SU-DHL-6 (cell line): ENCODE measurements around the gene TOMM40L.

ENCODE experiments used
- H2AFZ ChIP-seq: fragments of 200-600 bp; sonication (generic); 2 replicates; pipeline ENCODE4 v1.6.1; 2014; ENCODE audit warnings: low read depth, mild to moderate bottlenecking, moderate library complexity, mixed read lengths, antibody characterized with exemption, low read length; ENCODE audit not compliant: severe bottlenecking
- H3F3A ChIP-seq: fragments of 200-600 bp; shearing (Covaris generic); 2 replicates; pipeline ENCODE4 v1.6.0; 2016; ENCODE audit warnings: antibody characterized with exemption, mild to moderate bottlenecking; ENCODE audit not compliant: insufficient read depth
- H3K27ac ChIP-seq: fragments of 200-600 bp; sonication (generic); 2 replicates; pipeline ENCODE4 v1.5.1; 2016; ENCODE audit warnings: low read depth, mild to moderate bottlenecking, low read length, moderate library complexity, mixed read lengths
- H3K27me3 ChIP-seq: fragments of 200-600 bp; sonication (generic), shearing (Covaris generic); 2 replicates; pipeline ENCODE4 v1.6.0; 2014; ENCODE audit warnings: mild to moderate bottlenecking, low read length
- H3K36me3 ChIP-seq: fragments of 200-600 bp; sonication (generic); 2 replicates; pipeline ENCODE4 v1.6.1; 2014; ENCODE audit warnings: mild to moderate bottlenecking, low read length, mixed read lengths
- H3K4me2 ChIP-seq: fragments of 300-600, 200-600 bp; shearing (Covaris generic), sonication (generic); 2 replicates; pipeline ENCODE4 v1.6.0; 2014; ENCODE audit warnings: low read length, low read depth, mild to moderate bottlenecking; ENCODE audit not compliant: poor library complexity, severe bottlenecking
- H3K4me3 ChIP-seq: fragments of 200-600 bp; sonication (generic); 2 replicates; pipeline ENCODE4 v1.5.1; 2014; ENCODE audit warnings: antibody characterized with exemption, low read length, mild to moderate bottlenecking, mixed read lengths; ENCODE audit not compliant: insufficient read depth, poor library complexity, severe bottlenecking
- H3K79me2 ChIP-seq: fragments of 200-600 bp; sonication (generic); 2 replicates; pipeline ENCODE4 v1.6.1; 2014; ENCODE audit warnings: mild to moderate bottlenecking, low read length, moderate library complexity; ENCODE audit not compliant: insufficient read depth
- H3K9ac ChIP-seq: fragments of 200-600 bp; sonication (generic); 2 replicates; pipeline ENCODE4 v1.7.0; 2014; ENCODE audit warnings: mild to moderate bottlenecking, low read length
- H3K9me2 ChIP-seq: fragments of 200-600 bp; sonication (generic); replicated peaks from 2 replicates; pipeline ENCODE4 v1.6.1; 2014; ENCODE audit warnings: low read length; ENCODE audit not compliant: insufficient read depth
- H3K9me3 ChIP-seq: fragments of 200-600 bp; sonication (generic); 2 replicates; pipeline ENCODE4 v1.6.1; 2014; ENCODE audit warnings: low read length, mixed read lengths; ENCODE audit not compliant: insufficient read depth
- H4K20me1 ChIP-seq: fragments of 200-600 bp; sonication (generic); 2 replicates; pipeline ENCODE4 v1.6.1; 2014; ENCODE audit warnings: low read depth, mild to moderate bottlenecking, antibody characterized with exemption, low read length, moderate library complexity, mixed read lengths
- EZH2phosphoT487 ChIP-seq: fragments of 200-600 bp; sonication (generic), shearing (Covaris generic); conservative IDR thresholded peaks from 2 replicates; pipeline ENCODE4 v1.6.1; 2018; ENCODE audit warnings: mild to moderate bottlenecking, antibody characterized with exemption, low read length, moderate library complexity, mixed read lengths
- TF ChIP-seq, protein P1 (sequence below): fragments of 200-600 bp; sonication (generic); IDR thresholded peaks from one replicate; pipeline ENCODE4 v1.5.1; 2017; ENCODE audit warnings: antibody characterized with exemption, mild to moderate bottlenecking, low read length, moderate library complexity; ENCODE audit not compliant: insufficient read depth, poor library complexity, severe bottlenecking

TOMM40L gene

DNA sequence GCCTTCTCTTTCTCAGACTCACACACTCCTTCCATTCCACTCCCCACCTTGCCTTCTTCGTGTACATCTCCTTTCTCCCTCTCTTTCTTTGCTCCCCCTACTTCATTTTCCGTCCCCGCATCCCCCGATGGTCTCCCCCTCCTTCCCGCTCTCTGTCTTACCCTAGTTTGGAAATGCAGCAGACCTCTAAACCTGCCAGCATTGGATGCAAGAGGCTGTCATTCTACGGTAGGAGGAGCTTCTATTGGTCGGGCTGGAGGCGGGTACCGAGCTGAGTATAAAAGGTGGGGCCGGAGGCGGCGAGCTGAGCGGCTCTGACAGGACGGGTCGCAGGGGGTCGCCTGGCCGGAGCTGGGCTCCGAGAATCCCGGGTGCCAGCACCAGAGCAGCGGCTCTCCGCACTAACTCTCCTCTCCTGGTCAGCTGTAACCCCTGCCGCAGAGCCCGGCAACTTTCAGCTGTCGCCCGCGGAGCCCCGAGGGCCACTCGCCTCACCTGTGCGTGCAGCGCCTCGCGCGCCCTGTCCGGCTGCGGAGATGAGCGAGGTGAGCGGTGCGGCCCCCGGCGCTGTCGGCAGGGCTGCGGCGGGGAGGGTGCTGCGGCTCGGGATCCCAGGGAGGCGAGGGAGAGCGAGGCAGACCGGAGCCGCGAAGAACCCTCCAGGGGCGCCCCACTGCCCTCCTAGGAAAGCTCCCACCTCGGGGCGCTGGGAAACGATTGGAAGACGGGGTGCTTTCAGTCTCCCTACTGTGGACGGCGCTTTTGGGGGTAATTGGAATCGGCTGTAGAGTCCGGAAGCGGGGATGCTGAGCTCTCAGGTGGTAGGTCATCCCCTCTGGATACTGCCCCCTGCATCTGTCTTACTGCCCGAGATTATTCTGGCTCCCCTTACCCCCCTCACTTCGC, 32.8 kb downstream of the TOMM40L start, which contains the start of gene PCP4L1:
Gene PCP4L1, plus strand, starts transcription at position 307 of the 906 bp plus-strand sequence. Its CDS starts 230 bp downstream, at position 537.
- peak within 1 kb of the TSS; percentile 65 for H2AFZ ChIP-seq
- H3K4me2 ChIP-seq: peak within 1 kb of the TSS; percentile 55
- H3K9ac ChIP-seq: peak within 1 kb of the TSS; percentile 30; the same call in 1 of the 2 replicates
- peaks cover 3% of the 10 kb centered on the region; the same call in 1 of the 2 replicates for H3K9me3 ChIP-seq
- no peaks in the 10 kb centered on the region for H3K79me2 ChIP-seq
- no peaks in the 10 kb centered on the region for H3K27me3 ChIP-seq
- no peaks in the 10 kb centered on the region for H3F3A ChIP-seq
- TF ChIP-seq EZH2phosphoT487: no peak
- TF ChIP-seq, protein P1, sequence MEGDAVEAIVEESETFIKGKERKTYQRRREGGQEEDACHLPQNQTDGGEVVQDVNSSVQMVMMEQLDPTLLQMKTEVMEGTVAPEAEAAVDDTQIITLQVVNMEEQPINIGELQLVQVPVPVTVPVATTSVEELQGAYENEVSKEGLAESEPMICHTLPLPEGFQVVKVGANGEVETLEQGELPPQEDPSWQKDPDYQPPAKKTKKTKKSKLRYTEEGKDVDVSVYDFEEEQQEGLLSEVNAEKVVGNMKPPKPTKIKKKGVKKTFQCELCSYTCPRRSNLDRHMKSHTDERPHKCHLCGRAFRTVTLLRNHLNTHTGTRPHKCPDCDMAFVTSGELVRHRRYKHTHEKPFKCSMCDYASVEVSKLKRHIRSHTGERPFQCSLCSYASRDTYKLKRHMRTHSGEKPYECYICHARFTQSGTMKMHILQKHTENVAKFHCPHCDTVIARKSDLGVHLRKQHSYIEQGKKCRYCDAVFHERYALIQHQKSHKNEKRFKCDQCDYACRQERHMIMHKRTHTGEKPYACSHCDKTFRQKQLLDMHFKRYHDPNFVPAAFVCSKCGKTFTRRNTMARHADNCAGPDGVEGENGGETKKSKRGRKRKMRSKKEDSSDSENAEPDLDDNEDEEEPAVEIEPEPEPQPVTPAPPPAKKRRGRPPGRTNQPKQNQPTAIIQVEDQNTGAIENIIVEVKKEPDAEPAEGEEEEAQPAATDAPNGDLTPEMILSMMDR: no peak
- no peak within 1 kb of the TSS for H3K27ac ChIP-seq
- H3K9me2 ChIP-seq: no peaks in the 10 kb centered on the region
- peak within 1 kb of the TSS; percentile 44 for H3K4me3 ChIP-seq
- no peaks in the 10 kb centered on the region for H4K20me1 ChIP-seq
- no peaks in the 10 kb centered on the region for H3K36me3 ChIP-seq

DNA sequence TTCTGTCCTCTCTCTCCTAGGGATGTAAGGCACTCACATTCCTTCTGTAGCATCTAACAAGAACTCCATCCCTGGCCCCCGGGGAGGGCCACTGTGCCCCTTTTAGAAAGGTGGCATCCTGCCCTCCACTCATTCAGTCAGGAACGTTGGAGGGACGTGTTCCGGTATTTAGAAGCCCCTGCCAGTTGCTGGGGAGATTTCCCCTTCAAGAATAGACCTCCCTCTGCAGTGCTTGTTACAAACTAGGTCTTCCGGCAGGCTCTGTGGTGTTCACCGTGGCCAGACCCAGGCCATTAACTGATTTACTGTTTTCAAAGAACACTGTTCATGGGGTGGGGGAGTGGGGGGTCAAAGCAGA, 33.5 kb downstream of the TOMM40L start:
- H2AFZ ChIP-seq: no peak overlapping the region
- peaks cover 3% of the 10 kb centered on the region; the same call in 1 of the 2 replicates for H3K9me3 ChIP-seq
- no peaks in the 10 kb centered on the region for H3K9me2 ChIP-seq
- H3K27ac ChIP-seq: no peak overlapping the region
- no peaks in the 10 kb centered on the region for H3K27me3 ChIP-seq
- no peaks in the 10 kb centered on the region for H4K20me1 ChIP-seq
- H3K36me3 ChIP-seq: no peaks in the 10 kb centered on the region
- no peak for TF ChIP-seq EZH2phosphoT487
- no peak overlapping the region for H3K4me2 ChIP-seq
- H3K4me3 ChIP-seq: no peak overlapping the region
- H3F3A ChIP-seq: no peaks in the 10 kb centered on the region
- H3K9ac ChIP-seq: no peak overlapping the region
- H3K79me2 ChIP-seq: no peaks in the 10 kb centered on the region

DNA sequence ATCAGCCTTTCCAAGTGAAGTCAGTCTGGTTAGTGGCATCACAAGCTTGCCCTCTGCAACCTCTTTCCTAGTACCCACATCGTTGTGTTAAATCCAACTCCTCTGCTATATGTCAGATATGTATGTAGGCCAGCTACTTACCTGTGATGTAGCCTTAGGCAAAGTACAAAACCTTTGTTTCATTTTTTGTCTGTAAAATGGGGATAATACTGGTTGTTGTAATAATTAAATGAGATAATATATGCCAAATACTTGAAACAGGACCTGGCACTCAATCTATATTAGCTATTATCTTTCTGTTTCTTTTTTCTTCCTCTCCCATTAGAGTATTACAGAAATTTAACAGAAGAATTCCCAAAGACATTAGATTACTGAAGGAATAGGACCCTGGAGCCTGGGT, 33.9 kb downstream of the TOMM40L start:
- Histone ChIP-seq H3K27me3 (no peaks in the 10 kb centered on the region), H4K20me1 (no peaks in the 10 kb centered on the region), H3K9me3 (peaks cover 3% of the 10 kb centered on the region; the same call in 1 of the 2 replicates), H3K9me2 (no peaks in the 10 kb centered on the region), H3K4me2 (no peak overlapping the region), H3K36me3 (no peaks in the 10 kb centered on the region), H3K79me2 (no peaks in the 10 kb centered on the region), H2AFZ (no peak overlapping the region), H3K9ac (no peak overlapping the region), H3F3A (no peaks in the 10 kb centered on the region), H3K4me3 (no peak overlapping the region), H3K27ac (no peak overlapping the region)
- TF ChIP-seq, protein P1: no peak
- TF ChIP-seq EZH2phosphoT487: no peak
